WERI-Rb-1 (cell line): ENCODE measurements around the gene TMEM89.

Source experiments
- DNase-seq: peaks from one replicate; pipeline ENCODE4 v3.0.0-alpha.2; 2020
- H3K27ac ChIP-seq: fragments of 250-450 bp; sonication (Bioruptor Pico); 2 replicates; pipeline ENCODE4 v1.5.1; 2020; ENCODE audit warnings: mild to moderate bottlenecking, moderate library complexity
- H3K27me3 ChIP-seq: fragments of 250-450 bp; sonication (Bioruptor Pico); 2 replicates; pipeline ENCODE4 v1.5.1; 2021; ENCODE audit warnings: mild to moderate bottlenecking, low read depth, moderate library complexity; ENCODE audit not compliant: insufficient read depth, severe bottlenecking
- H3K36me3 ChIP-seq: fragments of 250-450 bp; sonication (Bioruptor Pico); 2 replicates; pipeline ENCODE4 v1.5.1; 2020; ENCODE audit warnings: mild to moderate bottlenecking, moderate library complexity
- H3K4me3 ChIP-seq: 2 replicates; pipeline ENCODE4 v1.5.1; 2011; ENCODE audit warnings: low read depth, mild to moderate bottlenecking, control low read depth, low read length
- H3K9me3 ChIP-seq: fragments of 250-450 bp; sonication (Bioruptor Pico); 2 replicates; pipeline ENCODE4 v1.5.1; 2021; ENCODE audit warnings: mild to moderate bottlenecking, moderate library complexity; ENCODE audit not compliant: severe bottlenecking
- TF ChIP-seq, protein P1 (sequence below): IDR thresholded peaks from 2 replicates; pipeline ENCODE4 v1.5.1; 2011; ENCODE audit warnings: low read depth, mild to moderate bottlenecking, control low read depth, inconsistent platforms, low read length

TMEM89 gene

GRCh38 chr3:48591436-48591835 is 30.1 kb downstream of the TMEM89 start:
- DNase-seq, result no peak
- Histone ChIP-seq H3K36me3 (peaks cover 2% of the 10 kb centered on the region), H3K27ac (no peak overlapping the region), H3K9me3 (no peaks in the 10 kb centered on the region), H3K4me3 (no peak overlapping the region), H3K27me3 (no peaks in the 10 kb centered on the region)
- TF ChIP-seq, protein P1, sequence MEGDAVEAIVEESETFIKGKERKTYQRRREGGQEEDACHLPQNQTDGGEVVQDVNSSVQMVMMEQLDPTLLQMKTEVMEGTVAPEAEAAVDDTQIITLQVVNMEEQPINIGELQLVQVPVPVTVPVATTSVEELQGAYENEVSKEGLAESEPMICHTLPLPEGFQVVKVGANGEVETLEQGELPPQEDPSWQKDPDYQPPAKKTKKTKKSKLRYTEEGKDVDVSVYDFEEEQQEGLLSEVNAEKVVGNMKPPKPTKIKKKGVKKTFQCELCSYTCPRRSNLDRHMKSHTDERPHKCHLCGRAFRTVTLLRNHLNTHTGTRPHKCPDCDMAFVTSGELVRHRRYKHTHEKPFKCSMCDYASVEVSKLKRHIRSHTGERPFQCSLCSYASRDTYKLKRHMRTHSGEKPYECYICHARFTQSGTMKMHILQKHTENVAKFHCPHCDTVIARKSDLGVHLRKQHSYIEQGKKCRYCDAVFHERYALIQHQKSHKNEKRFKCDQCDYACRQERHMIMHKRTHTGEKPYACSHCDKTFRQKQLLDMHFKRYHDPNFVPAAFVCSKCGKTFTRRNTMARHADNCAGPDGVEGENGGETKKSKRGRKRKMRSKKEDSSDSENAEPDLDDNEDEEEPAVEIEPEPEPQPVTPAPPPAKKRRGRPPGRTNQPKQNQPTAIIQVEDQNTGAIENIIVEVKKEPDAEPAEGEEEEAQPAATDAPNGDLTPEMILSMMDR, result no peak

DNA sequence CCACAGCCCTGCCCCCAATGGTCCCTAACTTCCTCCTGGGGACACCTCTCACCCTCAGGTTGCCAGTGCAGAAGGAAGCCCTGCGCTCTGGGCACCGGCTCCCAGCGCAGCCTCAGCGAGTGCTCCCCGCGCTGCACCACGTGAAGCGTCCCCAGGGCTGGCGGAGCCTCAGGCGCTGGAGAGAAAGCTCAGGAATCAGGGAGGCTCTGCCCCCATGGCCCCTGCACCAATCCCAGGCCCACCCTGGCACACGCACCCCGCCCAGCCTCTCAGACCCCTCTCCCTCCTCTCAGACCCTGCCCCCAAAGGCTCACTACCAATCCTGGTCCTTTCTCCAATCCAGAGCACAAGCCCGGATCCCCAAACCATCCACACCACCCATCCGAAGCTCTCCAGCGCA is 33.3 kb downstream of the TMEM89 start:
- no peak overlapping the region for H3K27ac ChIP-seq
- DNase-seq, result no peak
- TF ChIP-seq, protein P1, result no peak

DNA sequence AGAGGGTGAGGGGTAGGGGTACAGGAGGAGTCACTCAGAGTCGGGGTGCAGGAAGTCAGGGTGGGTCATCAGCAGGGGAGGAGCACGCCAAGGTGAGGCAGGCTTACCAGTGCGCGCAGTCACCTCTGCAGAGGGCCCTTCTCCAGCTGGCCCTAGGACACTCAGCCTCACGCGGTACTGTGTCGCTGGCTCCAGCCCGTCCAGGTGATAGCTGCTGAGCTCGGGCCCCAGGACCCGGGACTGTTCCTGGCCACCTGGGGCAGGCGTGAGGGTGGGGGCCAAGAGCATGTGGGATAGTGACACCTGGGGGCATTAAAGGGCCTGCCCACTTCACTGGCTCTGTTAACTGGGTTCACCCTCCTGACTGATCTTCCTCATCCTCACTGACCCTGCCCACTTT is 33.9 kb downstream of the TMEM89 start:
- DNase-seq, result no peak
- TF ChIP-seq, protein P1, result no peak
- H3K27me3 ChIP-seq, result no peaks in the 10 kb centered on the region
- H3K9me3 ChIP-seq, result no peaks in the 10 kb centered on the region
- peaks cover 8% of the 10 kb centered on the region for H3K36me3 ChIP-seq
- no peak overlapping the region for H3K27ac ChIP-seq
- no peak overlapping the region for H3K4me3 ChIP-seq

More for the DNA sequence above, 33.3 kb downstream of the TMEM89 start:
- Histone ChIP-seq H3K9me3 (no peaks in the 10 kb centered on the region), H3K4me3 (no peak overlapping the region), H3K36me3 (peaks cover 8% of the 10 kb centered on the region), H3K27me3 (no peaks in the 10 kb centered on the region)

GRCh38 chr3:48585411-48585810 is 36.2 kb downstream of the TMEM89 start:
- H3K27ac ChIP-seq, result no peak overlapping the region
- H3K4me3 ChIP-seq, result no peak overlapping the region
- DNase-seq, result no peak
- H3K9me3 ChIP-seq, result no peaks in the 10 kb centered on the region
- TF ChIP-seq, protein P1, result no peak
- peaks cover 15% of the 10 kb centered on the region for H3K36me3 ChIP-seq
- no peaks in the 10 kb centered on the region for H3K27me3 ChIP-seq

DNA sequence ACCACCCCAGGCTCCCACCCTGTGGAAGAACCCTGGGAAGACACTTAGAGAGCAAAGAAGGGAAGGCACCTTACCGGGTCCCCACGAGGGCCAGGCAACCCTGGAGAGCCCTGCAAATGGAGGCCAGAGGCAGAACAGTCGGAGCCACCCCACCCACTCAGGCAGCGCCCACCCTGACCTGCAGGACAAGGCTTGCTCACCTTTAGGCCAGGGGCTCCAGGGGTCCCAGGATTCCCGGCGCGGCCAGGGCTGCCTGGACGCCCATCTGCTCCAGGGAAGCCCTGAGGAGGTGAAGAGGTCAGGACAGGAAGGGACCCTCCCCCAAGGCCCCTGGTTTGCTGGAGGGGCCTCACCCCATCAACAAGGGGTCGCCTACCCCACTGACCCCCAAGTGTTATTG is 36.7 kb downstream of the TMEM89 start:
- peaks cover 15% of the 10 kb centered on the region for H3K36me3 ChIP-seq

More for the DNA sequence above, 36.7 kb downstream of the TMEM89 start:
- Histone ChIP-seq H3K9me3 (no peaks in the 10 kb centered on the region), H3K27ac (no peak overlapping the region), H3K27me3 (no peaks in the 10 kb centered on the region), H3K4me3 (no peak overlapping the region)
- TF ChIP-seq, protein P1, result no peak
- DNase-seq, result no peak
